CD8-positive, alpha-beta memory T cell (primary cell): Measurements from ENCODE around the gene C4orf50. TPM values are rescaled to one million over a fixed set of nuclear protein-coding genes. Genes with fewer than 3 reads are reported as not detected.

ENCODE experiments used
- polyA plus RNA-seq: library from polyadenylated mRNA; unstranded; fragments of 300-500 nt; fragmentation: Illumina TruSeq; gene quantifications from one replicate; pipeline ENCODE4 v1.2.3, GENCODE V29; 2021
- total RNA-seq, 2 experiments: library from RNA; stranded (reverse); gene quantifications; one replicate each; pipeline ENCODE4 v1.2.3, GENCODE V29; 2021

C4orf50 gene
- total and polyA plus RNA-seq, 3 experiments from 2014 or later: 0.08 to 0.37 (median 0.24) TPM

Other genes with a start within 250 kb of the C4orf50 start
- not detected for gene CRMP1, start 125.3 kb downstream of the C4orf50 start, total RNA-seq
- 0.10 TPM for gene CRMP1, start 125.3 kb downstream of the C4orf50 start, polyA plus RNA-seq
- gene JAKMIP1, start 182.1 kb upstream of the C4orf50 start, total RNA-seq: 10 to 100 TPM; 12.7 to 14.2 TPM
- 26.1 TPM for gene JAKMIP1, start 182.1 kb upstream of the C4orf50 start, polyA plus RNA-seq